SHP77 (cell line): Measurements from ENCODE around the gene SYNJ2.

Experiments
- DNase-seq, 2 experiments: peaks; one replicate each; lab custom pipeline; 2025; lab: John Stamatoyannopoulos, UW

SYNJ2 gene

DNA sequence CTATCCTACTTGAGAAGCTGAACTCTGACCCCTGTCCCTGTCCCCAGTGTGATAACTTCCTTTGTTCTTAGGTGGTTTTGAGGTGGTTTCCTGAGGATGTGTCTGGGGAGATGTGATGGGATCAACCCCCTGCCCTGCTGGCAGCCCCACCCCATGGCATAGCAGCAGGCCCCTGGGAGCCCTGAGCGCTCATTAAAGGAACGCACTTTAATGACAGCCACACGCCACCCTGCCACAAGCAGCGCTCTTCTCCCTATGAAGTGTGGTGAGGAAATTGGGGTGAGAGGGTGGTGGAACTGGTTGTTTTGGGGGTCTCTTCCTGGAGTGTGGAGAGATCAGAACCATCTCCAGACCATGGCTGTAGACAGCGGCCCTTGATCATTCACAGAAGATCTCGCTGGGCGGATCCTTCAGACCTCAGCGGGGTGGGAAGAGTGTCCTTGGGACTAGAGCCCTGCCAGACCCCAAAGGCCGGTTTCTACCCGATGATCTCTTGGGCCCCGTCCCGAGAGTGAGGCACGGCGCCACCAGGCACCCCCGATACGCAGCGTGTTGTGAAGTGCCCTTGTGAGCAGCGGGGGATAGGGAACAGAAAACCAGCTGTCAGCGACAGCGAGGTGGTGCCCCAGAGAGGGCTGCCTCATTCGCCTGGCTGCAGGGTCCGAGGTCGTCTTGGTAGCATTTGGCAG, 45.4 kb downstream of the SYNJ2 start:
- no peak for DNase-seq

DNA sequence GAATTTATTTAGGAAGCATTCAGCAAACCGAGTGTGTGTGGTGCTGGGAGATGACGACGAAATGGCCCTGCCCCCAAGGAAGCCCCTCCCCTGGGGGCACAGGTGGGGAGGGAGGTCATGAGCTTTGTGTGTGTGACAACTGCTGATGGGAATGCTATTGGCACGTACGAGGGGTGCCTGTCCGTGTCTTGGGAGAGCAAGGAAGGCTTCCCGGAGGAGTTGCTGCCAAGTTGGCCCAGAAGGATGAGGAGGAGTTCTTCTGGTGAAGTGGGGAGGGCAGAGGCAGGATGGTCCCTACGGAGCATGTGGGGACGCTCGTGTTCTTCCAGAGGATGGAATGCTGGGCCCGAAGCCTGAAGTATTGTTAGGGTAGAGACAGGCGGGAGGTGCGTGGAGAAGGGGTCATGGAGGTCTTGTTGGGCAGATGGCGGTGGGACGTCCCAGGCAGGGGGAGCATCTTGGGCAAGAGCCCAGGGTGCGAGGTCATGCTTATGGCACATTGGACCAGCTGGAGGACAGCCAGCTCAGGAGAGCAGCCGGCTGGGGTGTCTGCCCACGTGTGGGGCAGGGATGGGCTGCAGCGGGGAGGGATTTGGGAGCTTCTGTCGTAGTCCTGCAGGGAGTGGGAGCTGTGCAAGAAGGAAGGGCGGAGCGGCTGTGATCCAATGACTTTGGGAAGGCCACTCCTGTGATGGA, 46.1 kb downstream of the SYNJ2 start:
- DNase-seq = no peak

DNA sequence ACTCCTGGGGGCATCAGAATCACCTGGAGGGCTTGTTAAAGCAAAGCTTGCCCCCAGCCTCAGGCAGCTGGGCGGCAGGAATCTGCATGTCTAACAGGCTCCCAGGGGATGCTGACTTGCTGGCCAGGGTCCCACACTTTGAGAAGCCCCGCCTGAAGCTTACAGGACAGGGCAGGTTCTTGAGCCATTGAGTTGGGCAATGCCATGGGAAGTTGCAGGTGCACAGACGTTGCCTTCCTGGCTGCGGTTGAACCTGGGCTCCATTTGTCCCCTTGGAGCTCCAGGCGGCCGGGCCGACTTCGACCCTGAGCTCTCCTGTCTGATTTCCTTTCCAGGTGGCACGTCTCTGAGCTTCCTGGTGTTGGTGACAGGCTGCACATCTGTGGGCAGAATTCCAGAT, 46.8 kb downstream of the SYNJ2 start:
- no peak for DNase-seq

DNA sequence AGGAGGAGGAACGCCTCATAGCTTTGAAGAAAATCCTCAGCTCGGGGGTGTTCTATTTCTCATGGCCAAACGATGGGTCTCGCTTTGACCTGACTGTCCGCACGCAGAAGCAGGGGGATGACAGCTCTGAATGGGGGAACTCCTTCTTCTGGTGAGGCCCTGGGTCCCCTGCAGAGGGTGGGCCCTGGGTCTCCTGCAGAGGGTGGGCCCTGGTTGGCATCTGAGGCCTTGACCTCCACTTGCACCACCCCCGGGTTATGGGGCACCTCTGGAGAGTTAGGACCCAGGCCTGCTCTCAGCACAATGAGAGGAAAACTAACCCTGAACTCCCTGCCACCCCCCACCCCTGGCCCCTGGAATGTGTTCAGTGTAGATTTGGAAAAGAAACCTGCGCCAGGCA, 47.2 kb downstream of the SYNJ2 start:
- DNase-seq = no peak

DNA sequence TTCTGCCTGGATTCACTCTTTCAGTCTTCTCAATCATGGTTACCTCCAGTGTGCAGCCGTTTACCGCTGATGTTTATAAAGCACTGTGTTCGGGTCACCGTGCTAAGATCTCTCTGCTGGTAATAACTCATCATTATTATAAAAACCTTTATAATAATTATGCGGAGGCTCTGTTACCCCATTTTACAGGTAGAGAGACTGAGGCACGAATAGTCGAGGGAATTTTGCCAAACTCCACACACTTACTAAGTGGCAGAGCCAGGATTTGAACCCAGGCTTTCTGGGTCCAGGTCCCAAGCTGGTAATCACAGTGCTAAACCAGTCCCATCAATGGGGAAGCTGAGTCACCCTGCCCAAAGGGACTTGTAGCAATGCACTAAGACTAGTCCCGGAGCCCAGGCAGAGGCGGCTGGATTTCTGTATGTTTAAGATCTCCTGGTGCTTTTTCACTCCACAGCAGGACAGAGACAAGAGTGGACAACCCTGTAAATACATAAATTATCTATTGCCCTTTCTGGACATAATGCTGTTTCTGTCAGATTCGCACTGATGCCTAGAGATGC, 48.1 kb downstream of the SYNJ2 start:
- DNase-seq = no peak

DNA sequence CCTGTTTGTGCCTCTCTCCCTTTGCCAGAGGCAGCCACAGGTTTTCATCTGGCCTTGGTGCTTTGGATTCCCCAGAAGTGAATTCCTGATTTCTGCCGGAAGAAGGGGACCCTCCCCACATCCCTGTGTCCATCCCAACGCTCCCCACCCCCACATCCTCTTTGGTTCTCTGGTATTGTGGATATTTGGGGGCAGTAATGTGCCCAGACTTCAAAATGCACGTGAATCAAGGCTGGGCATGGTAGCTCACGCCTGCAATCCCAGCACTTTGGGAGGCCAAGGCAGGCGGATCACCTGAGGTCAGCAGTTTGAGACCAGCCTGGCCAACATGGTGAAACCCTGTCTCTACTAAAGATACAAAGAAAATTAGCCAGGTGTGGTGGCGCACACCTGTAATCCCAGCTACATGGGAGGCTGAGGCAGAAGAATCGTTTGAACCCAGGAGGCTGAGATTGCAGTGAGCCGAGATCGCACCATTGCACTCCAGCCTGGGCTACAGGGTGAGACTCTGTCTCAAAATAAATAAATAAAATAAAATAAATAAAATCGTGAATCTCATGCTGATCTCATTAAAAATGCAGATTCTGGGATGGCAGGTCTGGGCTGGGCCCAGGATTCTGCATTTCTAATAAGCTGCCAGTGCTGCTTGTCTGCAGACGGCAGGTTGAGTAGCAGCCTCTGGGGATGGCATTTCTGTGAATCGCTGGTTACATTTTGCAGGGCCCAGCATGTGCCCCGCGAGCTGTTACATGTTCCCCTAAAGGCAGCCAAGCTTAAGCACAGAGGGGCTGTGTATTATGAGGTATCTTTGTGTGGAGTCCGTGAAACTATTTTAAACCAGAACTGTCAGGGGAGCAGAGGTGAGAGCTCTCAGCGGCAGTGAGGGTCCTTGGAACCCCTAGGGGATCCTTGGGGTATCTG, 49.0 kb downstream of the SYNJ2 start:
- no peak for DNase-seq

DNA sequence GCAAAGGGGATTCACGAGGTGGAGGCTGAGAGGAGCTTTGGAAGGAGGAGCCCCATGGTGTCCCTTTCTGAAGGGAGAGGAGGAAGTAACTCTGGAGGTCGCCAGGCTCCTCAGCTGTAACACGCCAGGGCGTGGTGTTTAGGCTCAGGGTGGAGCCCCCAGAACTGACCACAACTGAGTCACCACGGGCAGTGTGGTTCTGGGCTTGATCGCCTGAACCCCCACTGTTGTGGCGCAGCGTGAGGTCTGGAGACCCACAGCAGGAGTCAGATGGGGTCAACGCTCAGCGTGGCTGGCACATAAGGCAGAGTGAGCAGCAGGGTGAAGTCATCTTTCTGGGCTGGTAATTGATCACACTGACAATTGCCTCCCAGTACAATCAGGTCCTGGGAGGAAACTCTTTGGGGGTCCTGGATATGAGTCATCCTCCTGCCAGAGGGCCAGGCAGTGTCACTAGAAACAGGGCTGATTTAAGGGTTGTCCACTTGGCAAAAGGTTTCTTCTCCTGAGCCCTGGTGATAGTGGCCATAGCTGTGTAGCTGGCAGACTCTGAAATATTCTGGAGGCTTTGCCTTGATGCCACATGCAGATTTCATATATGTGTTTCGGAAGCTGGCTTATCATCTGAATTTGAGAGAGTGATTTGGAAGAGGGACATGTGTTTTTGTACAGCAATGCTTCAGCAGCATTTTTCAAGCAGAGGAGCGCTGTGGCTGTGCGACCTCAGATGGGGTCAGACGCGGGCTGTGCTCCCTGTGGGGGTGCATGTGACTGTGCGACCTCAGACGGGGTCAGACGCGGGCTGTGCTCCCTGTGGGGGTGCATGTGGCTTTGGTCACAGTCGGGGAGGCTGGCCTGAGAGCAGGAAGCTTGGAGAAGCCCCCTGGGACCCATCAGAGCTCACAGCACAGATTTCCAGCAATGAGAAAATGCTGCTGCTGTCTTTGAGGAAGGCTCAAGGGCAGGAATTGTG, 50.0 kb downstream of the SYNJ2 start:
- no peak for DNase-seq

DNA sequence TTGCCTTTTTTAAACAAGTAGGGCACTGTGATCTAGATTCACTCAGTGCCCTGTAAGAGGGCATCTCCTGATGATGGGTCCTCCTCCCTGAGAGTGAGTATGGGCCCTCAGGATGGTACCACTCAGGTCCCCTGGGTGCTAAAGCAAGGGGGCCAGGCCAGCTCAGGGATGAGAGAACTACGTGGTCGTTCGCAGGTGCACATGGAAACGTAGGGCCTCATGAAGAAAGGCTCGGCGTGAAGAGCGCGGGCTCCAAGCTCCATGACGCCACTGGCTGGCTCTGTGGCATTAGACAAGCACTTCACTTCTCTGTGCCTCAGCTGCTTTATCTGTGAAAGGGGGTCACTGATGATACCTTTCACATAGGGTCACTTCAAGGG, 50.7 kb downstream of the SYNJ2 start:
- no peak for DNase-seq

DNA sequence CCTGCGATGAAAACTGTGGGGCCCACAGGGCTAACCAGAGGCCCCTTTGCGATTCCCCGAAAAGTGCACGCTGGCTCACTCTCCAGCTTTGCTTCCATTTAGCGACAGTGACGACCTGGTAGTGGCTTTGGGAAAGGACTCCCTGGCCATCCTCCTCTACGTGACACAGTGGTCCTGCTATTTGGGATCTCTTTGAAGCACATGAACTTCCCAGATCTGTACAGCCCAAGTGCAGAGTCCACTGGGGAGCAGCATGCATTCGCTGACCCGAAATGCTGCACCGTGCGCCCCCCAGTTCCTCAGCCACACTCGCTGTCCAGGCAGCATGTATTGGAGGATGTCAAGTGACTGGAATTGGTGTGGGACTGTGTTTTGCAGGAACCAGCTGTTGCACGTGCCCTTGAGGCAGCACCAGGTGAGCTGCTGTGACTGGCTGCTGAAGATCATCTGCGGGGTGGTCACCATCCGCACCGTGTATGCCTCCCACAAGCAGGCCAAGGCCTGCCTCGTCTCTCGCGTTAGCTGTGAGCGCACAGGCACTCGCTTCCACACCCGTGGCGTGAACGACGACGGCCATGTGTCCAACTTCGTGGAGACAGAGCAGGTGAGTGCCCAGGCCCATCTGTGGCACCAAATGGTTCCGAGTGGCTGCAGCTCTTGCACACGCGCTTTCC, 51.6 kb downstream of the SYNJ2 start:
- DNase-seq = no peak

DNA sequence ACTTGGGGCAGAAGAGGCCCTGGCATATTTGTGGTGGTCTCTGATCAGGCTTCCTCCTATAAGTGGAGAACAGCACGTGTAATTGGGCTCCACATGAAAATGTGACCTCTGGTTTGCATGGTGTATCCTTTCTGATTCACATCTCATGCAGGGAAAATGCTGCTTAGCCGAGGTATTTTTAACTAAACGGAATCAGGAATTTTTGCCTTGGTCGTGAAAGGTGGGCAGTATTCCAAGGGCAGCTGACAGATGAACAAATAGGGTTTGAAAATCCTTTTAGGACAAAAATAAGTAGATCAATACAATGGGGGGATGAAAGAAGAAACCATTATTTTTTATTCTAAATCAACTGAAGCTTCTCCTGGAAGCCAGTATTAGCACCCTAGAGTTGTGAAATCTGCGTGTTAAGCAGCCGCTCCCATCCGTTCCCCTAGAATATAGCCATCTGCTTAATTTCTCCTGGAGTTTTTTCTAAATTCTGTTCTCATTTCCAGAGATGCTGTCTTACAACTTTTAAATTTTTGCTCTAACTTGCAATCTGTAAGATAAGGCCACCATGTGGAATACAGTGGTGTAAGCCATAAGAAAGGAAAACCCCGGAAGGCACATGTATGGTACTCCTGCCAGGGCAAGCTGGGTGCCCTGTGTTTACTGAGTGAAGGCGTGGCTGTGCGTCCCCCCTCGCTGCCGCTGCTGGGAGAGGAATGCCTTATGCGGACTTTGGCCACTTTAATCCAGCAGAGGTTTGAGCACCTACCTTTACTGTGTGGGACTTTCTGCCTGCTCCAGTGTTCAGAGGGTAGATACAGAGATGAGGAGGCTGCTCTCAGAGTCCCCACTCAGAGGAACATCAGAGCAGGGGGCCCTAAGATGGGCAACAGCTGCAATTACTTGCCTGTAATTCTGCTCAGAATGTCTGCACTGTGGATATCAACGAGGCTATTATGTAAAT, 52.4 kb downstream of the SYNJ2 start:
- no peak for DNase-seq

DNA sequence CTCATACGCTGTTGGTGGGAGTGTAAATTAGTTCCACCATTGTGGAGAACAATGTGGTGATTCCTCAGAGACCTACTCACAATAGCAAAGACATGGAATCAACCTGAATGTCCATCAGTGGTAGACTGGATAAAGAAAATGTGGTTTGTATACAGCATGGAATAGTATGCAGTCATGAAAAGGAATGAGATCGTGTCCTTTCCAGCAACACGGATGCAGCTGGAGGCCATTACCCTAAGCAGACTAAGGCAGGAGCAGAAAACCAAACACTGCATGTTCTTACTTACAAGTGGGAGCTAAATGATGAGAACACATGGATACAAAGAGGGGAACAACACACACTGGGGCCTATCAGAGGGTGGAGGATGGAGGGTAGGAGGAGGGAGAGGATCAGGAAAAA, 54.6 kb downstream of the SYNJ2 start:
- DNase-seq = no peak

DNA sequence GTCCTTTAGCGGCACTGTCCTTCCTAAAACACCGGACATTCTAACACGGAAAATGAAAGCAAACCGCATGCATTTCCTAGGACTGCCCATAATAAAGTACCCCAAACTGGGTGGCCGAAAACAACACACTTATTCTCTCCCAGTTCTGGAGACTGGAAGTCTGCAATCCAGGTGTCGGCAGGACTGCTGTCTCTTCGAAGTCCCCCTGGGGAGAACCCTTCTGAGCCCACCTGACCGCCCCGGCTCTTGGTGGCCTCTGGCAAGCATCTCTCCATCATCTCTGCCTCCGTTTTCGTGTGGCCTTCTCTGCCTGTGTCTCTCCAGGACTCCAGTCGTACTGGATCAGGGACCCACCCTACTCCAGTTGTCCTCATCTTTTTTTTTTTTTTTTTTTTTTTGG, 55.4 kb downstream of the SYNJ2 start:
- no peak for DNase-seq

DNA sequence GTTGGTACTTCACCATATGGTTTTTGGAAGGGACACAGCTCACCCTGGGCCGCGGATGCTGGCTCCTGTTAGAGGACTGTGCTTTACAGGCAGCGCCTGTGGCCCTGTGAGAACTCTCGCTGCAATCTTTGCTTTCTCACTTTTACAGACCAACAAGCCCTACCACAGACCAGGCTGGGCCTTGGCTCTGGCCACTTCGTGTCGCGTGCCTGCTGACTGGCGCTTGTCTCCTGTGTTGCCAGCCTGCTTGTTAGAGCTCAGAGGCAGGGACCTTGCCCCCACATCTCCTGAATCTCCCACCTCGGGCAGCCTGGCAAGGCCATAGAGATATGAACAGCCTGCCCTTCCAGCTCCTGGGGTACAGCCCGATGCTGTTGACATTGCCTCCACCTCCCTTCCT, 56.1 kb downstream of the SYNJ2 start:
- DNase-seq = no peak

DNA sequence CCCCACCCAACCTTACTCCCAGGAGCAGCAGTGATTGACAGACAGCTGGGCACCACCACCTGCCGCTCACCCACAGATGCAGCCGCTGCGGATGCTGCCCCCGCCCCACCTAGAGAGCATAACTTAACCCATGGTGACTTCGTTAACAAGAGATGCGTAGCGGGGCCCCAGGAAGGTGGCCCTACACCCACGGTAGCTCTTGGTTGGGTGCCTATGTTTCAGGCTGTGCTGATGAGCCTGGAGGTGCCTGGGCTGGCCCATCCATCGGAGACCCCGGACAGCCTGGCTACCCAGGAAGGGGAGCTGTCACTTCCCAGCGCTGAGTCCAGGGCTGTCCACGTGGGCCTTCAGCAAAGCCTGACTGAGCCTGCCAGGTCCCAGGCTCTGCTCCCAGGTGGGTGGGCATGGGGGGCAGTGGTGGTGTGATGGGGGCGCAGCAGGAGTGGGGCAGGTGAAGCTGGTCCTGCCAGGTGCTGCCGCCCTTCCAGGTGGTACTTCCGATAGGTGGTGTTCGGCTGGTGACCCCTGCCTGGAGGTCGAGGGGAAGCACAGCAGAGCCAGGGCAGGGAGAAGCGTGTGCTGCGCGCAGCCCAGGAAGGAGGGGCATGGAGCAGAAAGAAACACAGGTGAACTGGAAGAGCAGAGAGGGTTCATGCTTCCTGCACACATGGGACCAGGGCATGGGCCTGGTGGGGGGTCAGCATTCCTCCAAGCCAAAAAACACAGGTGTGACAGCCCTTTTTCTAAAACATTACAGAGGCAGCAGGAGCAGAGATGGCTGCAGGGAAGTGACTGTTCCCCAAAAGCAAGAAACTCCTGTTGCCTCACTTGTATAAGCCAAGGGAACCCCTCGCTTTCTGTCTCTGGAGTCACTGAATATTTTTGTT, 56.9 kb downstream of the SYNJ2 start:
- DNase-seq = no peak

DNA sequence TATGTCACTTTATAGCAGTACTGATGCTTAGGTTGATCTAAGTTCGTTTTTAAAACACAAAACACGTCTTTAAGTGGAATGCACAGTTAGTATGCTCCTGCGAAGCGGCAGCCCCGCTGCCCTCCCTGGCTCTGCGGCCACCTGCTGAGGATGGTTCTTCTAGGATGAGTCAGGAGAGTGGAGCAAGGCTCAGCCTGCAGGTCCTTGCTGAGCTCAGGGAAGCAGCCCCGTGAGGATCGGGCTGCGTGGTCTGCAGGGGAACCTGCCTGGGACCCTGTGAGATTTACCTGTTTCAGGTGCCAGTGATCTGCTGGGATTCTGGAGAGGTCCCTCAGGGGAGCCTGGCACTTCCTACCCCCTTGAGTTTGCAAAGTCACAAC, 57.5 kb downstream of the SYNJ2 start:
- no peak for DNase-seq

DNA sequence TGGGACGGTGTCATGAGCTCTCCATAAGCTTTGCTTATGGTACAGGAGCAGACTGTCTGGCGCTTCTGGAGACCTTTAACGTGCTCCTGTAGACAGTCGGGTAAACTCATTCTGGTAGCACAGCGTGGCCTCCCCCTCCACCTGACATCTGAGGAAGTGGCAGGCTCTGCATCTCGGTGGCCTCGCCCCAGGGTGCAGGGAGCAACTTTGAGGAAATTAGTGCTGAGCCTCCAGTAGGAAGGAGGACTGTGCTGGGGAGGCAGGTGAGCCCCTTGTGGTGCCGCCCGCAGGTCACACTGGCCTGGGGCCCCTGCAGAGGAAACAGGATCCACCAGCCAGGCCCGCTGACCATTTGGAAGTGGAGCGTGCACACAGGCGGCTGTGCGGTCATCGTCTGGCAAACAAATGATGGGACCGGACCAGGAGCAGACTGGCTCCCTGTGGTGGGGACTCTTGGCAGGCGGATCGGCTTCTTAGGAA, 57.9 kb downstream of the SYNJ2 start:
- DNase-seq = no peak

DNA sequence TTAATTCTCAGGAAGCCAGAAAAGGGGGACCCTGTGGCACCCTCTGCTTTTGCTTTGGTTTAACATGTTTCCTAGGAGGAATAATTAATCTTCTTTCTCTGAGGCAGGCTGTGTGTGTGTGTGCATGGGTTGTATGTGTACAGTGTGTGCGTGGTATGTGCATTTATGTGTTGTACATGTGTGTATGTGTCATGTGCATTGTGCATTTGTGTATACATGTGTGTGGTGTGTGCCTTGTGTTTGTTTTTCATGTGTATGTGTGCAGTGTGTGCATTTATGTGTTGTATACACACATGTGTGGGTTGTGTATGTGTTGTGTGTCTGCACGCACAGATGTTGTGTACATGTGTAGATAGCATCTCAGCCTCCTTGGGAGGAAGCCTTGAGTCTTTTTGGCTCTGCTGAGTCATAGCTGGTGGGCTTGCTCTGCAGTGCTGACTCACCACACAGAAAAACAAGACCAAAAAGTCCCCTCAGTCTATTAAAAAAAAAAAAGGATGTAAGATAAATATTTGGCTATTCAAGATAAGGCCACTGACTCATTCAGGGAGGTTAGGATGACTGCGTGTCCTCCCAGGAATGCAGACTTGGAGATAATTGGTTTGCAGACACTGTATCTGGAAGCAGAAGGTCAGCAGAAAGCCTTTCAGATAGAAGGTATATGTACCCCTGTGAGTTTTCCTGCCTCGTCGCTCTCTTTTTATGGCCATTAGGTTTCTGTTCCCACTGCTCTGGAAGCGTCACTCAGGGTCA, 58.6 kb downstream of the SYNJ2 start:
- no peak for DNase-seq
